ENCODE results near the gene TBC1D2.

TBC1D2 gene

DNA sequence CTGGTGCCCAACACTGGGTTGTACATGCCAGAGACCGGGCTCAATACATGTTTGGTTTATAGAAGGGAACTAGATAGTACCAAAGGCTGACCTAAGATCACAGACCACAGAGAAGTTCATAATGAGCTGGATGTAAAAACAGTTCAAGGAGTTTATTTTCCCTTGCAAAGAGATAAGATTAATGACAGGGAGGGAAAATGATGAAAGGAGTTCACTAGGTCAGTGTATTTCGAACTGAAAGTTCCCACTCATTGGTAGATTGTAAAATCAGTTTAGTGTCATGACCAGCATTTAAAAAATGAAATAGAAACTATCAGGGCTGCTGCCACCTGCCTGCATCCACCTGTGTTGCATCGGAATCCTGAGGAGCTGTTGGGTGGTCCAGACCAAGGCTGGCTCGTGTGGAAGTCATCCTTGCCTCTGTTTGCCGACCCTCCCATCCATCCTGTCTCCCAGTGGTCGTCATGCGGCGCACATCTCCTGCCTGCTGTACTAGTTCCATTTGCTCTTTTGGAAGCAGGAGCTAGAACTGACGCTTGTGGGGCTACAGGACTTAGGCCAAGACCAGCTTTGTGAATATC lies 21.1 kb downstream of the TBC1D2 start:
- DNase-seq: no peak

DNA sequence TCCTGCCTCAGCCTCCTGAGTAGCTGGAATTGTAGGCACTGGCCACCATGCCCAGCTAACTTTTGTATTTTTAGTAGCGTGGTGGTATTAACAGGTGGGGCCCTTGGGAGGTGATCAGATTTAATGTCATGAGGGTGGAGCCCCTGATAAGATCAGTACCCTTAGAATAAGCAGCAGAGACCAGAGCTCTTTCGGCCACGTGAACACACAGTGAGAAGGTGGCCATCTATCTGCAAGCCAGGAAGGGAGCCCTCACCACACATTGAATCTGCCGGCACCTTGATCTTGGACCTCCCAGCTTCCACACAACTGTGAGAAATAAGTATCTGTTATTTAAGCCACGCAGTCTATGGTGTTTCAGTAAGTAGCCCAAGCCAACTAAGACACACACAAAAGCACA lies 22.5 kb downstream of the TBC1D2 start:
- DNase-seq: no peak

DNA sequence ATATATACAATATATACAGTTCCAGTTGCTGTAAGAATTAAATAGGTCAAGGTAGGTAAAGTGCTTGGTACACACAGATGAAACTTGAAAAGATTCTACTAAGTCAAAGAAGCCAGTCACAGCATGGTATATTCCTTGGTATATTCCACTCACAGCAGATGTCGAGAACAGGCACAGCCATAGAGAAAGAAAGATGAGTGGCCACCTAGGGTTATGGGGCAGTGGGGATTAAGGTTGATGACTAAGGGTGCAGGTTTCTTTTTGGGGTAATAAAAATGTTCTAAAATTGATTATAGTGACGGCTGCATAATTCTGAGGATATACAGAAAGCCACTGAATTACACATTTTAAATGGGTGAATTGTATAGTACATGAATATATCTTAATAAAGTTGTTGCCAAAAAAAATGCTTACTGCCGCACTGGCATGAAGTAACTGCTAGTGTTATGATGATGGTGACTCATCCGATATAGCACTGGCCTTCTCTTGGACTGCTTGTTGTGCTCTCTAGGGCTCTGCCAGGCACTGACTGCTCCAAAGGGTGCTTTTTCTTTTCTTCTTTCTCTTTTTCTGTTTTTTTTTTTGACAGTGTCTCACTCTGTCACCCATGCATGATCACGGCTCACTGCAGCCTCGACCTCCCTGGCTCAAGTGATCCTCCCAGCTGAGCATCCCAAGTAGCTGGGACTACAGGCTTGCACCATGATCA lies 23.5 kb downstream of the TBC1D2 start:
- DNase-seq: no peak

DNA sequence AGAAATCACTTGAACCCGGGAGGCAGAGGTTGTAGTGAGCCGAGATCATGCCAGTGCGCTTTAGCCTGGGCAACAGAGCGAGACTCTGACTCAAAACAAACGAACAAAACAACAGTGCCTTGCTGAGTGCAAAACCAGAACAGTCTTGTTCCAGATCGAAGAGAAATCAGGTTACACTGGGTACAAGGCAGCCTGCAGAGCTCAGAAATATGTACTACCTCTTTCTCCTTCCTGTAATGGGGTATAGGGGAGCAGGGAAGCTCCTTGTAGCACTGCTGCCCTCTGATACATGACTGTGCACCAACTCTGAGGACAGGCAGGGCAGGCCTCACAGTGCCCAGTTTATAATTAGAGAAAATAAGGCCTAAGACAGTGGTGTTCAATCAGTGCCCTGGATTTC lies 24.7 kb downstream of the TBC1D2 start:
- no peak for DNase-seq

DNA sequence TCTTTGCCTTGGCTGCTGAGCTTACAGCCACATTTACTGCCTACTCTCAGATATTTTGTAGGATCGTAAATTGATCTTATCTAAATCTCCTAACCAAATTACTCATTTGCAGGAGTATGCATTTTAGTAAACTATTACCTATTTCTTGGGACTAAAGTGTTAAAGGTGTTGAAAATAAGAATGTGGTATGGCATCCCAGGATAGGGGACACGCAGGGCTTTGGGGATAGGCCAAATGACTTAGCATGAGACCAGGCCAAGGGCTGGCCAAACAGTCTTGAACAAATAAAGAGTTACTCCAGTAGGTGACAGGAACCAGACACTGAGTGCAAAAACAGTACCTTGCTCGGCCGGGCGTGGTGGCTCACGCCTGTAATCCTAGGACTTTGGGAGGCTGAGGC lies 25.1 kb downstream of the TBC1D2 start:
- DNase-seq: no peak

DNA sequence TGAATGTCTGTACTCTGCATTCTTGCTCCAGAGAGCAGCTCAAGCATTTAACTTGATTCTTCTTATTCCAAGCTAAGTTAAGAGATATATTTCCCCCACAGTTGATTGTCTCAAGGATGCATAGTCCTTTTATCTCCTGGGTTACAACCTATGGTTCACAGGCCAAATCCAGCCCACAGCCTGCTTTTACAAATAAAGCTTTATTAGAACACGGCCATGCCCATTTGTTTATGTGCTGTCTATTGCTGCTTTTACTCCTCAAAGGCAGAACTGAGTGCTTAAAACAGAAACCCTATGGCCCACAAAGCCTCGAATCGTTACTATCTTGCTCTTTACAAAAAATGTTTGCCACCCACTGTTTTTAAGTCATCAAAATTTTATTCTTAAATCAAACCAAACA lies 25.8 kb downstream of the TBC1D2 start:
- DNase-seq: no peak

DNA sequence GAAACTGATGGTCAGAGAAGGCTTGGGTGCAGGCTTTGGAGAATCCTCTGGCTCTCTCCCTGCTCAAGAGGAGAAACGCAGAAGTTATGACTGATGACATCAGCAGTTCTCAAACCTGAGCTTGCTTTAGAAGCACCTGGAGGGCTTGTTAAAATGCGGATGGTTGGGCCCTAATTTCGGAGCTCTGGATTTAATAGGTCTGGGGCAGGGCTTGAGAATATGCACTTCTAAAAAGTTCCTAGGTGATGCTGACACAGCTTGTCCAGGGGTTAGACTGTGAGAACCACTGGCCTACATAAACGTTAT lies 26.4 kb downstream of the TBC1D2 start:
- DNase-seq: no peak

DNA sequence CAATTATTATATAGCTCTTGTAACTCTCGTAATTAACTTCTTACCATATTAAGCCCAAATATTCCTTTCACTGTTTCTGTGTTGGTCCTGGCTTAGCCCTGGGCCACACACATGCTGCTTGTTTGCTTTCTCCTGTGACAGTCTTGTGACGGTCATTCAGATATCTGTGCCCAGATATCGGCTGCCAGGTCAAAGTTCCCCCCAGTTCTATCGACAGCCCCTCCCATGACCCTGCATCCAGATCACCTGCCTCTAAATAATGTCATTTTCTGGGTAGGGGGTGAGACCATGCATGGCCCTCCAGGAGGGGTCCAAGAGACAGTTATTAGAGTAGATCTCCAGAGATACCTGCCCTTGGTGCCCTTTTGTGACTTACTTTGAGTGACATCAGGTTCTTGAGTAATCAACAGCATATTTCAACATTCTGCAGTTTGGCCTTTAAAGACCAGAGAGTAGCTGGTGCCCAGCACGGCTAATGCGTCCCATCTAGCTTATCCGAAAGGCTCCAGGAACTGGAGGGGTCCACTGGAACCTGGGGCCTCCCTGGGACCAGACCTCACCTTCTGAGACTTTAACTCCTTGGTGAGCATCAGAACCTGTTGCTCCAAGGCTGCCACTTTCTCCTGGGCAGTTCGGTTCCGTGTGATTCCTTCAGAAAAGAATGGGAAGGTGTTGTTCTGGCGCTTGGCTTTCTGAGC lies 26.9 kb downstream of the TBC1D2 start:
- no peak for DNase-seq

DNA sequence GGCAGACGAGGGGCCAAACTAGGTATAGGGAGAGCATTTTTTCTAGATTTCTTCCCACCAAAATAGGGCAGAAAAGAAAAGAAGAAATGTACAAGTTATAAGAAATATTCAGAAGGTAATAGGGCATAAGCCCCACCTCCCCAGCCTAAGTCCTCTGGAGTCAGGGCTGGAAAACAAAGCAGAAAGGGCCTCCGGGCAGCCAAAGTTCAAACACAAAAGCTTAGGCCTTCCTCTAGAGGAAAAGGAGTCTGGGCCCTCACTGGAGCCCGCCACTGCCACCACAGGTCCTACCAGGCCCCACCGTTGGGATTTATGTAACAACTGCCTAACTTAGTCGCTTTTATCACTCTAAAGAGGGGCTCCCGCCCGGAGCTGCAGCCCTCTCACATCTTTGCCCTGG lies 27.6 kb downstream of the TBC1D2 start:
- DNase-seq: no peak

DNA sequence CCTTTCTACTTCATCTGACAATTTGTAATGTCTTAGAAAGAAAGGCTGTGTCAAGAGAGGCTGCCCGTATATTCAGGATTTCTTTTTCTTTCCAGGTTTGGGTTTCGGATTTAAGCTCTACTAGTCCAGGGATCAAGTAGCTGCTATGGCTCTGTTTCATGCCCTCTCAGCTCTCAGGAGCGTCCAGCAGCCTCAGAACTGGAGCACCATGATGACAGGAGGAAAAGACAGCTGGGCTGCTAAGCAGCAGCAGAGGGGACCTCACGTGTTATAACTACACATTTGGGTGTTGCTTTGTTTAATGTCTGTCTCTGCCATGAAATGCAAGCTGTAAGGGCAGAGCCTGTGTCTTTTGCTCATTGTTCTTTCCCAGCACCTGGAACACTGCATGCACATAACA lies 28.5 kb downstream of the TBC1D2 start:
- no peak for DNase-seq

DNA sequence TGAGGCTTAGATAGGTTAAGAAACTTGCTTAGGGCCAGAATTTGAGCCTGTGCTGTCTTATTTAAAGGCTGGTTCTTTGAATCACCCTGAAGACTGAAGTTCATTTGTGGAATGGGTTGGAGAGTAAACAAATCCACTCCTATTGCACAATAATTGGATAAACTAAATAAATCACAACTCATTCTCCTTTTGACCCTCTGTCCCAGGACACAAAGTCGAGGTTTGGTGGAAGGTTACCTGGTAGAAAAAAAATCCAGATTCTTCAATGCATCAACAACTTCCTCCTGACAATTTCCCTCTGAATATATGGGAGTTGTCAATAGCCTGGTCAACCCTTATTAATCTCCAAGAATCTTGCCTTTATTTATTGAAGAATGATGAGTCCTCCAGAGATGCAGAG lies 28.9 kb downstream of the TBC1D2 start:
- no peak for DNase-seq

DNA sequence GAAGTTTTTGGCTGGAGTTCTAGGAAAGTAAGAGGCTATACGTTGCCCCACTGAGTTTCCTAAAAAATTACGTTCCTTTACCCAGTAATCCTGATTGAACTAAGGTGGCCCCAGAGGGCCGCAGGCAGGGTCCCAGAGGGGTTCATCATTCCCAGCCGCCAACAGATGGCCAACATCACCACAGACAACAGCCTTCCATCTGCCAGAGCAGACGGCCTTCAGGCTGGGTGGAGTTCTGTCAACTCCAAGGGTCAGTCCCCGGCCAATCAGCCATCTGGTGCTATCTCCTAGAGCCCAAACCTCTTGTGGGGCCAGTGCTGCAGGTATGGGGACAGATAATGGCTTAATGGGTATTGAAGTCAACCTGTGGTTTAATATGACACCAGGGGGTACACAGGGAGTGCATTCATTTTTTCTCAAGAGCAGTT lies 30.4 kb downstream of the TBC1D2 start:
- DNase-seq: no peak

DNA sequence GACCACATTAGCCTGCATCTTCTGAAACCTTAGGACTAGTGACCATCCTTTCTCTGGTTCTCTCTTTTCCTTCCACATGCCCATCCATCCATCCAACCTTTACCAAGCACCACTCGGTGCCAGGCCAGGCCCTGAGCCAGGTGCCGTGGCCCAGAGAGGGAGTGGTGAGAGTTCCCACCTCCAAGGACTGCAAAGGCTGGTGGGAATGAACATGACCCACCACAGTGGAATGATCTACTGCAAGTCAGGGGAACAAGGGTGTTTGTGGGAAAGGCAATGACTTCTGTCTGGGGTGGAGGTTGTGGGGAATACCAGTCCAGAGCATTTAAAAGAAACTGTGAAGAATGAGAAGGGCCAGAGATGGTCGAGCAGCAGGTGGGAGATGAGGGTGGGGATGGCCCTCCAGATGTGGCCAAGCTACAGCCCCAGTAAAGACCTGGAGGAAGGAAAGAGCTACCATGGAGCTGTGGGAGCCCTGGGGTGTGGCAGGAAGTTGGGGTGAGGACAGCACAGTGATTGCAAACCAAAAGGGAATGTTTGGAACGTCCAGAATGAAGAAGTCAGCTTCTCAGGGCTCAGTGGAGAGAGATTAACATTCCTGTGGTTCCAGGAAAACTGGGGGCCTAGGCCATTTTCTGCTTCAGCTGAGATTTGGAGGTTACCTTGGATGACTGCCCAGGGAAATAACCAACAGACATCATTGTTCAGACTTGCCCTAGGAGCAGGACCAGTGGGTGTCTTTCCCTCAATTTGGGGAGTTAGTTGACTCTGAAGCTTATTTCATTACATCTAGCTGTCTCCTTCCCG lies 32.4 kb downstream of the TBC1D2 start:
- no peak for DNase-seq

DNA sequence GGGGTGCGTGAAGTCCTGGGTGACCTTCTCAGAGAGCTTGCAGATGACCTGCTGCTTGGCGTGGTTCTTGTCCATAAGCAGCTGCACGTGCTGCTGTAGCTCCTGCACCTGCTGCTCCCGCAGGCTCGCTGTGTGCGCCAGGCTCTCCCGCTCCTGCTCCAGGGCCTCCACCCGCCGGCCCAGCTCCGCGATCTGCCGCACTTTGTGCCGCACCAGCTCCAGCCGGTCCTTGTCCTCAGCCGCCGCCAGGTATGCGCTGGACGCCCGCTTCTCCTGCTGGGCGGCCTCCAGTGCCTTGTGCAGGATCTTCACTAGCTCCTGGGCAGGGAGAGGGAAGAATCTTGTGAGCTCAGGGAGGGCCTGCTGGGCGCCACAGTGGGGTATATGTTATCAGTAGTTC lies 34.5 kb downstream of the TBC1D2 start:
- no peak for DNase-seq

DNA sequence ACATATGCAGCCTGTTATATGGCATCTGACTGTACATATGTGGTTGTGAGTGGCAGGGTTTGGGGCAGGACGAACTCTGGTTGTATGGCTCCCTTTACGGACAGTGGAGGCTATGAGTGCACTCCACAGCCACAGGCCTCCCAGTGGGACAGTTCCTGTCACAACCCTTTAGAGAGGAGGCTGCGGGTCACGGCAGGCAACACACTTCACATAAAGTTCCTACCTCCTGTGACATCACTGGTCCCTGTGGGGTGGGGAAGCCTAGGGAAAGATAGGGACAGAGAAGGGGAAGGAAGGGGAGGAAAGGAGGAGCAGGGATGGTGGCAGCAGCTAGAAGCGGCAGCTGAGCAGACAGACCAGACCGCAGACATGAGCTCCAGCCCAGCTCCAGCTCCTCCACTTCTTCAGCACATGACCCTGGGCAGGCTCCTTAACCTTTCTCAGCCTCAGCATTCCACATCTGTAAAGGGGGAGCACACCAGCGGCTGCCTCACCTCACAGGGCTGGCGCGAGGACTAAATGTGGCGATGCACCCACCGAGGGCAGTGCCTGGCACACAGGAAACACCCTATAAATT lies 35.6 kb downstream of the TBC1D2 start:
- no peak for DNase-seq

DNA sequence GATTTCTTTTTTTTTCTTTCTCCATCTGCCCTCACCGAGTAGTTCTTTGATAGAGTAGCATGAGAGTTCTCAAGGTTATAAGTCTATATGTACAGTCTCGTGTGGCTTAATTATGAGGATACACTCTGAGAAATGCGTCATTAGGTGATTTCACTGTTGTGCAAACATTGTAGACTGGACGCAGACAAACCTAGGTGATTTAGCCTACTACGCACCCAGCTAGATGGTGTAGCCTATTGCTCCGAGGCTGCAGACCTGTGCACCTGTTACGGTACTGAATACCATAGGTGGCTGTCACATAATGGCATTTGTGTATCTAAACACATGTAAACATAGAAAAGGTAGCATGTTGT lies 36.1 kb downstream of the TBC1D2 start:
- DNase-seq: no peak

DNA sequence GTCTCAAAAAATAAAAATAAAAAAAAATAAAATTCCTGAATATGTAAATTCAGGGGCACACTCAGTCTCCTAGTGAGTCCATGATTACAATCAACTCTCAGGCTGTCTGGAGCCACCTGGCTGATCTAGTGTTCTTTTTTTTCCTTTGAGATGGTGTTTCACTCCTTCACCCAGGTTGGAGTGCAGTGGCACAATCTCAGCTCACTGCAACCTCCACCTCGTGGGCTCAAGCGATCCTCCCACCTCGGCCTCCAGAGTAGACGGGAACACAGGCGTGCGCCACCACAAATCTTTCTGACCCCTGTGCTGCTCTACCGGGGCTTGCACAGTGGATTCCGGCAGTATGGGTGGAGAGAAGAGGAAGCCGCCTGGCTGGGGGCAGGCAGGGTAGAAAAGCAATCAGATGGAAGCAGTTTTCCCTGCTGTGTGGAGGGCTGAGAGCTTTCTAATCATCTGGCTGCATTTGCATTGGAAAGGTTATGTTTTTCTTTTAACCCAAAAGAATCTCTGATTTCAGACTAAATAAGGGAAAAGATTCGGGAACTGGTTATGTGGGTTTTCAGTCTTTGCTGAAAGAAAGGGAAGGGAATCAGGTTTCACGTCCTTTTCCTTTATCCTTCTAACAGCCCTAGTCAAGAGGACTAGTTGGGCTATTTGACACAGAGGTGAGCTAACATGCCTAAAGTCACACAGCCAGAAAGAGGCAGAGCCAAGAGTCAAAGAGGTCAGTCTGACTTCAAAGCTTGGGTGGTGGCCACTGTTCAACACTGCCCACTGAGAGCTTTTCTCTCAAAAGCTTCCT lies 36.7 kb downstream of the TBC1D2 start:
- DNase-seq: no peak

DNA sequence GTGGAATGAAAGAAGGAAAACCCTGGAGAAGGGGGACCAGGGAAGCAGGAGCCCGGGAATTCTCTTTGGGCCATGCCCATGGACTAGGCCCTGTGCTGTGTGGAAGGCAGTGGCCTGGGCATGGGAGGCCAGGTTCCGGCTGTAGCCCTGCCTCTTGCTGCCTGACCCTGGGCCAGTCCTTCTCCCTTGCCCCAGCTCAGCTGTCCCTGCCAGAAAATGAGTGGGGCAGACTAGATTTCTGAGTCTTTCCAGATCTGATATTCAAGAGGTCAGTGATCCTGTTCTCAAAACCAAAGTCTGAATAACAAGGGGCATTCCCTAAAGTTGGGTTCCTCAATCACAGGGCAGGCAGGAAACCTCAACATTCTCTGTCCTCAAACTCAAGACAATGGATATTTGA lies 38.2 kb downstream of the TBC1D2 start:
- no peak for DNase-seq

DNA sequence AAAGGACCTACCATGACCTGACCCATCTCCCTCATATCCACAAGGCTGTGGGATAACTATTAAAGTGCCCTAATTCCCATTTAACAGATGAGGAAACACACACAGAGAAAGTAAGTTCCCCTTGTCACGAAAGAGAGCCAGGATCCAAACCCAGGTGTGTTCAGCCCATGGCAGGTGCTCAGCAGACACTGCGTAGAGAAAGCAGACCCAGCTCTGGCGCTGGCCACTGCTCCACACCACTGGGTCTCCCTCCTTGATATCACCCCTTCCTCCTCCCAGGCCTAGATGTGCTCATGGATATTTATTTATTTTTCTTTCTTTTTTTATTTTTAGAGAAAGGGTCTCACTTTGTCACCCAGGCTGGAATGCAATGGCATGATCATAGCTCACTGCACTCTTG lies 39.1 kb downstream of the TBC1D2 start:
- DNase-seq: no peak

DNA sequence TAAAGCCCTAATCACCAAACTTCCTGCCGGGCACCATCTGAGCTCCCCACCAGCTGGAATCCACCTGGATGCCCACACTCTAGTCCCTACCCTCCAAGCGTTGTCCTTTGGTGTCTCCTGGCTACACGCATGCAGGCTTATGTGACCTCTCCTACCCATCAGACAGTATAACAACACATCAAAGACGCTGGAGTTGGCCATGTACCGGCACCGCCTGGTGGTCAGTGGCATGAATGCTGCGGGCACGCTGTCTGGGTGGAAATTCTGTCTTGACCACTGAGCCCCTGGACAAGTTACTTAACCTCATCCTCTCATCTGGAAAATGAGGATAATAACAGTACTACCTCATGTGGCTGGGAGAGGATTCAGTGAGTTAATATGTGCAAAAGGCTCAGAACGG lies 39.6 kb downstream of the TBC1D2 start:
- DNase-seq: no peak

DNA sequence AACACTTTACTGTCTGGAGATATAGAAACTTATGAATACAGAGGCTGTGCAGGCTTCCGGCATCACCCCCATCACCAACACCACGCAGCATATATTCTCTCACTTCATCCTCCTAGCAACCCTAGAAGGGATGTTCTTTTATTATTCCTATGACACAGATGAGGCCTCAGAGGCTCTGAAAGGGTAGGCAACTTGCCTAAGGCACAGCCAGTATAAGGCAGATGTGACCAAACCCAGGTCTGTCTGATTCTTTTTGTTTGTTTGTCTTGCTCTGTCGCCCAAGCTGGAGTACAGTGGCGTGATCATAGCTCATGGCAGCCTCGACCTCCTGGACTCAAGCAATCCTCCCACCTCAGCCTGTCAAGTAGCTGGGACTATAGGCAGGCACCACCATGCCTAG lies 40.2 kb downstream of the TBC1D2 start:
- DNase-seq: no peak

DNA sequence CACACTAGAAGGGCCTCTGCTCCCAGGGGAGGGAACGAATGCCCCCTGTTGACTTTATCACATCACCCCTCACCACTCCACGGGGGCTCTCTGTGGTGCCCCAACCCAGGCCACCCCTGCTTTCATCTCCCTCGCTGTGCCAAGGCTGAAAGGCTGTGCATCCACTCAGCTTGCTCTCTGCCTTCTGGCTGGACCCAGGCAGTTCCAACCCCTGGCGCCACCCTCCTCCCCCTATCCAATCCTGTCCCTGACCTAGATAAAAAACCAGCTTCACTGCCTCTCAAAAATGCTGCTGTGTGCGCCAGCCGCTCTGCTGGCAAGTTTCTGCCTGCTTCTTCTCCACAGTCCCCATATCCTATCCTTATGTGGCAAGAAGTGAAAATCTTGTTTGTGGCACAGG lies 40.6 kb downstream of the TBC1D2 start:
- no peak for DNase-seq

DNA sequence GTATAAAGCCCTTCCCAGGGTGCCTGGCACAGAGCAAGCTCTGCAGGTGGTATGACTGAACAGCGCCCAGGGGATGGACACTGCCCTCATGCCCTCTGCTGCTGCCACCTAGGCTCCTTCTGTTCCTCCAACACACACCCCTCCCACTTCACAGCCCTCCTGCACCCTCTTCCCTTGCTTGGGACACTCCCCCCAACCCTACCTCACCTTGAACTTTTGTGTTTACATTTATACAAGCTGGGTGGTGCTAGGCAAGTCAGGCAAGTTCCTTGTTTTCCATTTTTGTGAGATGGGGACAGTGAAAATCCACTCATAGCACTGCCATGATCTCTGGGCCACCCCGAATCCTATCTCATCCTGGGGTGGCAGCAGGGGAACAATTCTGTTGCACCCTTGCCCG lies 44.2 kb downstream of the TBC1D2 start:
- DNase-seq: no peak
